ENCODE results near the gene RAB1B. TPM values are rescaled to one million over a fixed set of nuclear protein-coding genes. Genes with fewer than 3 reads are reported as not detected.

The RAB1B gene
- total and polyA plus RNA-seq, 3 donors from 2014 or later: 63.2 to 180 (median 107) TPM

DNA sequence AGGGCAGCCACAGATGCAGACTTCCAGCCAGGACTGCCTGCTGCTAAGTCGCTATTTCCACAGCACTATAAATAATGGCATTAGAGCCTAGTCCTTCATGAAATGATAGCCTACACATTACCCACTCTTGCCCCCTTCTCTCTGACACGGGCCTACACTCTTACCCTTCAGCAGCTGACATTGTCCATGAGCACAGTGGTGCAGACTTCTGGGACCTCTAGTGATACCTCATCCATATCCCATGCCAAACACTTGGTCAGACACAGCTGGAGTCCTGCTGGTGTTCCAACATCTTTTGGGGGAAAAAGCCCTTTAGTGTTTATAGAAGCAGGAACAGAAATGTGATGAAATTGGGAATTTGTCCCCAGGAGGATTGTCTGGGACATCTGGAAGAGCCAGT lies 43.4 kb upstream of the RAB1B start:
- Histone ChIP-seq H3K4me3 (no peak overlapping the region), H3K27ac (no peak overlapping the region), H3K9me3 (no peaks in the 10 kb centered on the region), H3K36me3 (ENCODE audit: low read depth, missing control alignments) (no peaks in the 10 kb centered on the region), H3K4me1 (no peaks in the 10 kb centered on the region), H3K27me3 (no peaks in the 10 kb centered on the region)
- TF ChIP-seq POLR2A (IDR thresholded peaks at IDR 0.05): no peak
- TF ChIP-seq, protein P1, sequence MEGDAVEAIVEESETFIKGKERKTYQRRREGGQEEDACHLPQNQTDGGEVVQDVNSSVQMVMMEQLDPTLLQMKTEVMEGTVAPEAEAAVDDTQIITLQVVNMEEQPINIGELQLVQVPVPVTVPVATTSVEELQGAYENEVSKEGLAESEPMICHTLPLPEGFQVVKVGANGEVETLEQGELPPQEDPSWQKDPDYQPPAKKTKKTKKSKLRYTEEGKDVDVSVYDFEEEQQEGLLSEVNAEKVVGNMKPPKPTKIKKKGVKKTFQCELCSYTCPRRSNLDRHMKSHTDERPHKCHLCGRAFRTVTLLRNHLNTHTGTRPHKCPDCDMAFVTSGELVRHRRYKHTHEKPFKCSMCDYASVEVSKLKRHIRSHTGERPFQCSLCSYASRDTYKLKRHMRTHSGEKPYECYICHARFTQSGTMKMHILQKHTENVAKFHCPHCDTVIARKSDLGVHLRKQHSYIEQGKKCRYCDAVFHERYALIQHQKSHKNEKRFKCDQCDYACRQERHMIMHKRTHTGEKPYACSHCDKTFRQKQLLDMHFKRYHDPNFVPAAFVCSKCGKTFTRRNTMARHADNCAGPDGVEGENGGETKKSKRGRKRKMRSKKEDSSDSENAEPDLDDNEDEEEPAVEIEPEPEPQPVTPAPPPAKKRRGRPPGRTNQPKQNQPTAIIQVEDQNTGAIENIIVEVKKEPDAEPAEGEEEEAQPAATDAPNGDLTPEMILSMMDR (IDR thresholded peaks at IDR 0.05): no peak
- DNase-seq: peak; percentile 37
- intact Hi-C loops (cut with DNase I; ENCODE audit: low total_unique reads): no loop called here
- WGBS, 2 donors: 59 to 69% methylated on average over 2 of the region's 2 CpGs

DNA sequence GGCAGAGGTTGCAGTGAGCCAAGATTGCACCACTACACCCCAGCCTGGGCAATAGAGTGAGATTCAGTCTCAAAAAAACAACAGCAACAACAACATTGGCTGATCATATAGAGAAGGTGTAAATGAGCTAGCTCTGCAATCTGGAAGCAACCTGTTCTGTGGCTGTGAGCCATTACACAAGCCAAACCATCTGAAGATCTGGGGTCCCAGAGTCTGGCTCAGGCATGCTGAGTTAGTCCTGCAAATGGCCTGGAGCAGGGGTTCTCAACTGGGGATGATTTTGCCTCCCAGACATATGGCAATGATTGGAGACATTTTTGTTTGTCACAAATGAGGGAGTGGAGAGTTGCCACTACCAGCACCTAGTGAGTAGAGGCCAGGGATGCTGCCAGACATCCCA lies 42.3 kb upstream of the RAB1B start:
- H3K9me3 ChIP-seq: no peaks in the 10 kb centered on the region
- no peaks in the 10 kb centered on the region for H3K36me3 ChIP-seq (ENCODE audit: low read depth, missing control alignments)
- H3K4me3 ChIP-seq: no peak overlapping the region
- no peak overlapping the region for H3K27ac ChIP-seq
- H3K27me3 ChIP-seq: no peaks in the 10 kb centered on the region
- no peaks in the 10 kb centered on the region for H3K4me1 ChIP-seq
- intact Hi-C loops (cut with DNase I; ENCODE audit: low total_unique reads): no loop called here
- no peak for DNase-seq
- no peak for TF ChIP-seq POLR2A (IDR thresholded peaks at IDR 0.05)
- TF ChIP-seq, protein P1 (IDR thresholded peaks at IDR 0.05): no peak

DNA sequence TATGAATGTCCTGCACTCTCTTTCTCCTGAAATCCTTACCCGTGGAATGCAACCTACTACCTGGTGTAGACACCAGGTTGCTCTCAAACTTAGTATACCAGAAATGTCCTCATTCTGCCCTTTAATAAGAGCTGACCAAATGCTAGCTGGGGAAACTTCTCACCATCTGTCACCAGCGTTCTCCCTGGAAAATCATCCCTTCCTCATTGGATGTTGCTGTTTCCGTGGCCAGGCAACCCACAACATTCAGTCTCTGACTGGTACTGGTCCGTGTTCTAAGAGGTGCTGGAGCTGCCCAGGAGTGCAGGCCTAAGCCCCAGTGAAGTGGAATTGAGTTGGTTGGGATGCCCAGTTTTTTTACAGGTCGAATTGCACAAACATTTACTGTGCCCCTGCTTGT lies 40.7 kb upstream of the RAB1B start:
- 92 to 97% methylated on average over 5 of the region's 5 CpGs for WGBS, 2 donors
- Histone ChIP-seq H3K36me3 (ENCODE audit: low read depth, missing control alignments) (no peaks in the 10 kb centered on the region), H3K27me3 (no peaks in the 10 kb centered on the region), H3K9me3 (no peaks in the 10 kb centered on the region), H3K4me3 (no peak overlapping the region), H3K4me1 (no peaks in the 10 kb centered on the region), H3K27ac (no peak overlapping the region)
- no peak for DNase-seq
- TF ChIP-seq POLR2A (IDR thresholded peaks at IDR 0.05): no peak
- TF ChIP-seq, protein P1 (IDR thresholded peaks at IDR 0.05): no peak
- intact Hi-C loops (cut with DNase I; ENCODE audit: low total_unique reads): no loop called here

DNA sequence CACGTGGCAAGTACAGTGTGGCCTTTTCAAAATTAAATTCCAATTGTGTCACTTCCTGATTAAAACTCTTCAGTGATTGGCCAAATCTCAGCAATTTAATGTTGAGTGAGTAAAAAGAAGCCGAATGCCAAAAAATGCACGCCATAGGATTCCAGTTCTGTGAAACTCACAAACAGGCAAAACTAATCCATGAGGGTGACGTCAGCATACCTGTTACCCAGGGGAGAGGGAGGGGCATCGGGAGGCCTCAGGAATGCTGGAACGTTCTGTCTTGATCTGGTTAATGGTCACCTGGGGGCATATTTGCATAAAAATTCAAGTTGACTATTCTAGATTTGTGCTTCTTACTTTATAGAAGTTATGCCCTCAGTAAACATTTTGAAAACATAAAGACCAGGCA lies 39.9 kb upstream of the RAB1B start:
- TF ChIP-seq, protein P1 (IDR thresholded peaks at IDR 0.05): no peak
- TF ChIP-seq POLR2A (IDR thresholded peaks at IDR 0.05): no peak
- H3K4me1 ChIP-seq: no peaks in the 10 kb centered on the region
- intact Hi-C loops (cut with DNase I; ENCODE audit: low total_unique reads): no loop called here
- no peak for DNase-seq
- H3K27ac ChIP-seq: no peak overlapping the region
- H3K9me3 ChIP-seq: no peaks in the 10 kb centered on the region
- H3K27me3 ChIP-seq: no peaks in the 10 kb centered on the region
- no peaks in the 10 kb centered on the region for H3K36me3 ChIP-seq (ENCODE audit: low read depth, missing control alignments)
- WGBS, 2 donors: 88 to 91% methylated on average over 6 of the region's 6 CpGs
- H3K4me3 ChIP-seq: no peak overlapping the region

DNA sequence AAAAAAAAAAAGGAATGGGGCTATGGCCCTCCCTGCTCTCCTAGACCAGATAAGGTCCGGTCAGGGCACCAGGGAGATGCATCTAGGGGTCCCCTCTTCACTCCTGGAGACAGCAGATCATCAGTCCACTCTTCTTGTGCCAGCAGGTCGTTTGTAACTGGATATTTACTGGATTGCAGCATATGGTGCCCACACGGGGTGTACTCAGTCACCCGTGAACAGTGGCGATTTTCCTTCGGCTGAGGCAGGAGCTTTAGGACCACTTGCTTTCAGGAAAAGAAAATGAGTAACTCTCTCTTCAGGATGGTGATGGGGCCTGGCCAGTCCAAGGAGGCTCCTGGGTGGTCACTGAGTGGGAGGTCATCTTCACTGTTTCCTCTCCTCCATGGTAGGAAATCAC lies 38.3 kb upstream of the RAB1B start:
- DNase-seq: no peak
- no peak for TF ChIP-seq POLR2A (IDR thresholded peaks at IDR 0.05)
- TF ChIP-seq, protein P1 (IDR thresholded peaks at IDR 0.05): no peak
- no peak overlapping the region for H3K27ac ChIP-seq
- 78 to 87% methylated on average over 6 of the region's 6 CpGs for WGBS, 2 donors
- intact Hi-C loops (cut with DNase I; ENCODE audit: low total_unique reads): no loop called here
- no peaks in the 10 kb centered on the region for H3K9me3 ChIP-seq
- no peaks in the 10 kb centered on the region for H3K4me1 ChIP-seq
- no peaks in the 10 kb centered on the region for H3K36me3 ChIP-seq (ENCODE audit: low read depth, missing control alignments)
- H3K4me3 ChIP-seq: no peak overlapping the region
- no peaks in the 10 kb centered on the region for H3K27me3 ChIP-seq
